Measurements from ENCODE around the gene CDH13.

GRCh38 chr16:83727018-83727417 lies 1100.2 kb downstream of the CDH13 start:
- TF ChIP-seq CTCF (IDR thresholded peaks at IDR 0.05) = no peak
- TF ChIP-seq POLR2A (IDR thresholded peaks at IDR 0.05) = no peak
- TF ChIP-seq EP300 (IDR thresholded peaks at IDR 0.05) = no peak
